Hindlimb muscle (tissue), 1 donor: ENCODE measurements around the gene OR9Q1. TPM values are rescaled to one million over a fixed set of nuclear protein-coding genes. Genes with fewer than 3 reads are reported as not detected.

ENCODE experiments used
- polyA plus RNA-seq: library from polyadenylated mRNA; unstranded; fragments of 120-200 nt; gene quantifications from one replicate; pipeline ENCODE4 v1.2.1, GENCODE V29; 2013; ENCODE audit not compliant: insufficient read length

Gene OR9Q1
- polyA plus RNA-seq, 1 donor: not detected

Other genes with a start within 250 kb of the OR9Q1 start
- gene OR6Q1, start 7.1 kb downstream of the OR9Q1 start, polyA plus RNA-seq: not detected
- not detected for gene OR9I1, start 101.6 kb downstream of the OR9Q1 start, polyA plus RNA-seq
- not detected for gene OR9Q2, start 165.2 kb downstream of the OR9Q1 start, polyA plus RNA-seq
- gene OR1S2, start 180.3 kb downstream of the OR9Q1 start, polyA plus RNA-seq: not detected
- gene OR1S1, start 188.8 kb downstream of the OR9Q1 start, polyA plus RNA-seq: not detected
- not detected for gene OR10Q1, start 205.0 kb downstream of the OR9Q1 start, polyA plus RNA-seq
- not detected for gene OR10W1, start 244.4 kb downstream of the OR9Q1 start, polyA plus RNA-seq